ENCODE data around the gene DPYD.

The DPYD gene

GRCh38 chr1:97338347-97338746 lies 582.5 kb downstream of the DPYD start:
- no peak for TF ChIP-seq CTCF (IDR thresholded peaks at IDR 0.05; ENCODE audit: borderline replicate concordance, insufficient read depth, low read depth, low read length)
- H3K4me3 ChIP-seq (ENCODE audit: low read depth, low read length): no peak overlapping the region

- no peak overlapping the region for H3K4me3 ChIP-seq (ENCODE audit: low read depth, low read length)
- TF ChIP-seq CTCF (IDR thresholded peaks at IDR 0.05; ENCODE audit: borderline replicate concordance, insufficient read depth, low read depth, low read length): no peak
Measured at GRCh38 chr1:97337250-97338030, 583.4 kb downstream of the DPYD start.

- no peak for TF ChIP-seq CTCF (IDR thresholded peaks at IDR 0.05; ENCODE audit: borderline replicate concordance, insufficient read depth, low read depth, low read length)
- no peak overlapping the region for H3K4me3 ChIP-seq (ENCODE audit: low read depth, low read length)
Measured at GRCh38 chr1:97334454-97334853, 586.4 kb downstream of the DPYD start.

- TF ChIP-seq CTCF (IDR thresholded peaks at IDR 0.05; ENCODE audit: borderline replicate concordance, insufficient read depth, low read depth, low read length): no peak
- no peak overlapping the region for H3K4me3 ChIP-seq (ENCODE audit: low read depth, low read length)
Measured at GRCh38 chr1:97332716-97333115, 588.1 kb downstream of the DPYD start.

- H3K4me3 ChIP-seq (ENCODE audit: low read depth, low read length): no peak overlapping the region
- TF ChIP-seq CTCF (IDR thresholded peaks at IDR 0.05; ENCODE audit: borderline replicate concordance, insufficient read depth, low read depth, low read length): no peak
Measured at GRCh38 chr1:97331165-97331564, 589.7 kb downstream of the DPYD start.

GRCh38 chr1:97314685-97315084 lies 606.1 kb downstream of the DPYD start:
- TF ChIP-seq CTCF (IDR thresholded peaks at IDR 0.05; ENCODE audit: borderline replicate concordance, insufficient read depth, low read depth, low read length): no peak
- H3K4me3 ChIP-seq (ENCODE audit: low read depth, low read length): no peak overlapping the region

- H3K4me3 ChIP-seq (ENCODE audit: low read depth, low read length): no peak overlapping the region
- TF ChIP-seq CTCF (IDR thresholded peaks at IDR 0.05; ENCODE audit: borderline replicate concordance, insufficient read depth, low read depth, low read length): no peak
Measured at GRCh38 chr1:97308131-97308530, 612.7 kb downstream of the DPYD start.
